ENCODE data around the gene ZKSCAN3. TPM values are rescaled to one million over a fixed set of nuclear protein-coding genes. Genes with fewer than 3 reads are reported as not detected.

ZKSCAN3 gene
- total and polyA plus RNA-seq, 2 of the 4 experiments (the other 2 are of a cell fraction): 3.7 to 4.8 TPM

DNA sequence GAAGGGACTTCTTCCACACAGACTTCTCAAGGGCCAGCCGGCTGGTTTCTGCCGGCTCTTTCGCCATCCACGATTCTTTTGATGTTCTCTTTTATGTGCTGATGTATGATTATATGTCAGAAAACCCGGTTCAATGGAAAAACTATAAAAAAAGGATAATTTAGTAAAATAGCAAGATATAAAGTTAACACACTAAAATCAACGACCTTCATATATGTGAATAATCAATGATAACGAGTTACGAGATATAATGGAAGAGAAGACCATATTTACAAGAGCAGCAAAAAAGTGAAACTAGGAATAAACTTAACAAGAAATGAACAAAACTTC lies 50.3 kb downstream of the ZKSCAN3 start:
- H3K4me2 ChIP-seq (ENCODE audit: low read depth, low read length): peak overlapping the region; percentile 73
- H4K91ac ChIP-seq (ENCODE audit: insufficient read depth, low read depth, low read length): peak overlapping the region; percentile 97; the same call in 1 of the 2 replicates
- dilution Hi-C loops (cut with HindIII; ENCODE audit: low sequenced_read_pairs, unreplicated experiment) (no loop called here), in situ Hi-C loops (cut with MboI; ENCODE audit: low sequenced_read_pairs) (no loop called here), intact Hi-C loops (cut with micrococcal nuclease) (loop anchor here (10.0 kb wide), 1 partner anchor 185 kb away; a partner anchor contains a TSS)
- H3K4me1 ChIP-seq (ENCODE audit: control insufficient read depth, insufficient read depth, low read length): peaks cover 6% of the 10 kb centered on the region; the same call in 1 of the 2 replicates
- peak overlapping the region; percentile 100 for H3K14ac ChIP-seq (replicated peaks; ENCODE audit: low read depth, low read length)
- POLR2A ChIA-PET (ENCODE audit: unreplicated experiment): no interaction called here
- H3K4me3 ChIP-seq (ENCODE audit: insufficient read depth, low read depth, low read length): peak overlapping the region; percentile 90
- 0 out of 2 replicates have a peak overlapping the region, but pooled peaks have one; percentile 89 for H2BK120ac ChIP-seq (ENCODE audit: low read depth, low read length)
- peak overlapping the region; percentile 70 for H2AK9ac ChIP-seq (replicated peaks; ENCODE audit: low read depth, low read length, poor library complexity)
- peak overlapping the region; percentile 84 for H3K27ac ChIP-seq (ENCODE audit: insufficient read depth, low read length)
- TF ChIP-seq NFE2L2 (IDR thresholded peaks at IDR 0.05; ENCODE audit: low read depth, low read length): no peak
- no peak for TF ChIP-seq RFX5 (IDR thresholded peaks at IDR 0.05; ENCODE audit: low read depth, low read length)
- no peak for TF ChIP-seq CEBPB (IDR thresholded peaks at IDR 0.05; ENCODE audit: low read depth, low read length)
- TF ChIP-seq RAD21 (IDR thresholded peaks at IDR 0.05; ENCODE audit: low read length): no peak
- no peak for TF ChIP-seq MAFK (IDR thresholded peaks at IDR 0.05; ENCODE audit: low read depth, low read length)
- TF ChIP-seq FOS (IDR thresholded peaks at IDR 0.05; ENCODE audit: low read depth, low read length): no peak
- no peak for TF ChIP-seq MXI1 (IDR thresholded peaks at IDR 0.05; ENCODE audit: borderline replicate concordance, low read depth, low read length)
- TF ChIP-seq USF2 (IDR thresholded peaks at IDR 0.05; ENCODE audit: low read depth, low read length): no peak
- TF ChIP-seq POLR2A (IDR thresholded peaks at IDR 0.05; ENCODE audit: low read depth, low read length): no peak
- no peak for TF ChIP-seq RCOR1 (IDR thresholded peaks at IDR 0.05; ENCODE audit: insufficient replicate concordance, low read length)
- WGBS, 2 experiments (ENCODE audit: extremely low coverage in 2 of 2, insufficient read length in 1 of 2): no CpG with 5 or more reads among the region's 8 CpGs
- peak overlapping the region; percentile 96 for H4K5ac ChIP-seq (ENCODE audit: low read depth, low read length)
- H3K23ac ChIP-seq (ENCODE audit: low read depth, low read length): peak overlapping the region; percentile 100
- no peaks in the 10 kb centered on the region; the same call in 1 of the 2 replicates for H3K9me1 ChIP-seq (ENCODE audit: insufficient read depth, low read length)
- no peak overlapping the region for H2BK15ac ChIP-seq (ENCODE audit: low read depth, low read length)
- H3K9ac ChIP-seq (ENCODE audit: low read depth, low read length): peak overlapping the region; percentile 96
- H2AFZ ChIP-seq (replicated peaks; ENCODE audit: low read length, poor library complexity): peak overlapping the region; percentile 97
- ATAC-seq (ENCODE audit: low read depth) (no peak), DNase-seq (no peak)
- no TSS peak for BruUV-seq (replicated peaks)
- CTCF ChIA-PET: no interaction called here
- H4K8ac ChIP-seq (ENCODE audit: low read depth in 2 of 2, low read length in 2 of 2): peak overlapping the region; percentile 94 to 97
- H2BK5ac ChIP-seq (ENCODE audit: low read depth, low read length, poor library complexity, severe bottlenecking): peak overlapping the region; percentile 78
- H3K56ac ChIP-seq (ENCODE audit: extremely low read depth, insufficient read depth, low read length): peak overlapping the region; percentile 99
- H3K4ac ChIP-seq (ENCODE audit: low read depth, low read length): peak overlapping the region; percentile 100
- H3K27me3 ChIP-seq (ENCODE audit: control insufficient read depth, insufficient read depth, low read length): no peaks in the 10 kb centered on the region
- H3K79me1 ChIP-seq (ENCODE audit: low read depth in 1 of 2, low read length in 2 of 2): peaks cover 12 to 39% of the 10 kb centered on the region in 2 experiments
- no peaks in the 10 kb centered on the region for H3K9me3 ChIP-seq (ENCODE audit: control insufficient read depth, insufficient read depth, low read length)
- H4K20me1 ChIP-seq (ENCODE audit: insufficient read depth, low read length): no peaks in the 10 kb centered on the region; the same call in 1 of the 2 replicates
- H2AK5ac ChIP-seq (ENCODE audit: low read depth, low read length): 0 out of 2 replicates have a peak overlapping the region, but pooled peaks have one; percentile 65
- H2BK20ac ChIP-seq (ENCODE audit: low read depth, low read length): no peak overlapping the region
- peaks cover 13% of the 10 kb centered on the region for H3K36me3 ChIP-seq (ENCODE audit: control insufficient read depth, insufficient read depth, low read length)
- H3K18ac ChIP-seq (ENCODE audit: low read depth, low read length): peak overlapping the region; percentile 88; the same call in 1 of the 2 replicates
